Colonic mucosa (tissue), 4 donors: Measurements from ENCODE around the gene PRSS38. TPM values are rescaled to one million over a fixed set of nuclear protein-coding genes. Genes with fewer than 3 reads are reported as not detected.

Experiments used
- DNase-seq: peaks from one replicate; pipeline ENCODE4 v3.0.0-alpha.2; 2020
- H3K27ac ChIP-seq: fragments of 200-600 bp; one replicate; pipeline ENCODE4 v1.8.0; 2021
- H3K27me3 ChIP-seq: fragments of 200-600 bp; one replicate; pipeline ENCODE4 v1.8.0; 2021
- H3K36me3 ChIP-seq: fragments of 200-600 bp; one replicate; pipeline ENCODE4 v1.8.0; 2021
- H3K4me1 ChIP-seq: fragments of 200-600 bp; one replicate; pipeline ENCODE4 v1.8.0; 2021; ENCODE audit warnings: mild to moderate bottlenecking
- H3K4me3 ChIP-seq: fragments of 200-600 bp; one replicate; pipeline ENCODE4 v1.8.0; 2021
- H3K9ac ChIP-seq, 2 donors: one replicate each; pipeline ENCODE4 v1.7.0; 2013; ENCODE audit warnings: control low read depth in 2 of 2, low read depth in 2 of 2, low read length in 2 of 2
- H3K9me3 ChIP-seq: fragments of 200-600 bp; one replicate; pipeline ENCODE4 v1.8.0; 2021
- CTCF ChIP-seq: fragments of 200-600 bp; IDR thresholded peaks from one replicate; pipeline ENCODE4 v1.8.0; 2022; ENCODE audit warnings: antibody characterized with exemption, mild to moderate bottlenecking
- intact Hi-C: fragments of 100-400 bp; cut with DNase I; formaldehyde crosslinking; loops from one replicate; pipeline ENCODE4 v1.14.1; 2022
- total RNA-seq, 2 donors: library from RNA; stranded (reverse); fragmentation: NEBNext Ultra II Directional in 1 of 2; extraction: Animal tissue kit (Norgen Biotek cat#: 25700) in 1 of 2; gene quantifications; one replicate each; pipeline ENCODE4 v1.2.1, GENCODE V29; 2021
- donor health status: healthy.
- donor health status: DM: no; HTN: no; CAD: no.
- donor health status: DM: no; HTN: no; CAD: no.

Gene PRSS38
- total RNA-seq, 2 donors from 2014 or later = not detected

DNA sequence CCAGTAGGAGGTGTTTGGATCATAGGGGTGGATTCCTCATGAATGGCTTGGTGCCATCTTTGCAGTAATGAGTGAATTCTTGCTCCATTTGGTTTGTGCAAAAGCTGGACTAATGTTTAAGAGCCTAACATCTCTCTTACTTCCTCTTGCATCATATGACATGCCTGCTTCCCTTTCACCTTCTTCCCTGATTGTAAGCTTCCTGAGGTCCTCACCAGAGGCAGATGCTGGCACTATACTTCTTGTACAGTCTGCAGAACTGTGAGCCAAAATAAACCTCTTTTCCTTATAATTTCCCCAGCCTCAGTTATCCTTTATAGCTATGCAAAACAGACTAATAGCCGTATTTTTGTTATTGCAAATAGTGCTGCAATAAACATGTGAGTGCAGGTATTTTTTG is 8.1 kb downstream of the PRSS38 start:
- no peaks in the 10 kb centered on the region for H3K36me3 ChIP-seq
- TF ChIP-seq CTCF = no peak
- no peak overlapping the region for H3K27ac ChIP-seq
- H3K27me3 ChIP-seq = no peaks in the 10 kb centered on the region
- H3K9ac ChIP-seq = no peak overlapping the region
- no peaks in the 10 kb centered on the region for H3K4me1 ChIP-seq
- intact Hi-C loops = no loop called here
- H3K4me3 ChIP-seq = no peak overlapping the region
- DNase-seq = no peak
- H3K9me3 ChIP-seq = no peaks in the 10 kb centered on the region

- H3K27ac ChIP-seq = no peak overlapping the region
- no peaks in the 10 kb centered on the region for H3K4me1 ChIP-seq
- no peak for DNase-seq
- no peaks in the 10 kb centered on the region for H3K27me3 ChIP-seq
- H3K9me3 ChIP-seq = no peaks in the 10 kb centered on the region
- no peak overlapping the region for H3K4me3 ChIP-seq
- intact Hi-C loops = no loop called here
- no peak overlapping the region for H3K9ac ChIP-seq
- TF ChIP-seq CTCF = no peak
- H3K36me3 ChIP-seq = no peaks in the 10 kb centered on the region
Measured at GRCh38 chr1:227824204-227824603, 8.7 kb downstream of the PRSS38 start.

DNA sequence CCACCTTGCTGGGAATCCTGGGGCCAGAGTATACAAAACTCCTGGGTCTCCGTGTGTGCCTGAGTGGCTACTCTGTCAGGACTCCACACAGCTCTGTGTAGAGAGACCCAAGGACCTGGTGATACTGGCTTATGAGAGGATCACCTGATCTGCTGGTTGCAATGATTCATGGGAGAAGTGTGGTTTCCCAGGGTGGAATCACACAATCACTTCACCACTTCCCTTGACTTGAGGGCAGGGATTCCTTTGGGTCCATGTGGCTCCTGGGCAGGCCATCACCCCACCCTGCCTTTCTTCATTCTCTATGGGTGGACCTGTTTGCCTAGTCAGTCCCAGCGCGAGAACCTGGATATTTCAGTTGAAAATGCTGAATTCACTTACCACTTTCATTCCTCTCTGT is 13.3 kb downstream of the PRSS38 start:
- DNase-seq = no peak
- Histone ChIP-seq H3K27ac (no peak overlapping the region), H3K4me3 (no peak overlapping the region), H3K9me3 (no peaks in the 10 kb centered on the region), H3K9ac (no peak overlapping the region), H3K36me3 (no peaks in the 10 kb centered on the region), H3K27me3 (no peaks in the 10 kb centered on the region), H3K4me1 (no peaks in the 10 kb centered on the region)
- no peak for TF ChIP-seq CTCF
- intact Hi-C loops = no loop called here

GRCh38 chr1:227838181-227838580 is 22.7 kb downstream of the PRSS38 start:
- TF ChIP-seq CTCF = no peak
- H3K27ac ChIP-seq = no peak overlapping the region
- intact Hi-C loops = no loop called here

DNA sequence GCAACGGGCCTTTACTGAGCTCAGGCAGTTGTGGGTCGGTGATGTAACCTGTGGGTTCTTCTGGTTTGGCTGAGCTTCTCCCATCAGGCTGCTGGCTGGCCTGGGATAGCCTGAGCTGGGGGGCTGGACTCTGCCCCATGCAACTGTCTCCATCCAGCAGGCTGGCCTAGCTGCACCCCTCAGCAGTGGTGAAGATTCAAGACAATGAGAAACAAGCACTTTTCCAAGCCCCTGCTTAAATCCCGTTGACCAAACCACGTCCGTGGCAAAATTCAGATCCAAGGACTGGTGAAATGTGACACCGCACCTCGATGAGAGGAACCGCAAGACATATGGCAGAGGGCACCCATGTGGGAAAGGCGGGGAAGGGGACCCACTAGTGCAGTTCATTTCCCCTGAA is 25.6 kb downstream of the PRSS38 start:
- intact Hi-C loops = no loop called here
- Histone ChIP-seq H3K27me3 (no peaks in the 10 kb centered on the region), H3K4me1 (no peaks in the 10 kb centered on the region), H3K9me3 (no peaks in the 10 kb centered on the region), H3K36me3 (no peaks in the 10 kb centered on the region), H3K4me3 (no peak overlapping the region), H3K27ac (no peak overlapping the region), H3K9ac (no peak overlapping the region)
- no peak for DNase-seq
- no peak for TF ChIP-seq CTCF

More at GRCh38 chr1:227838181-227838580, 22.7 kb downstream of the PRSS38 start:
- no peak overlapping the region for H3K4me3 ChIP-seq
- no peaks in the 10 kb centered on the region for H3K4me1 ChIP-seq
- no peak overlapping the region for H3K9ac ChIP-seq
- H3K27me3 ChIP-seq = no peaks in the 10 kb centered on the region
- no peaks in the 10 kb centered on the region for H3K36me3 ChIP-seq
- no peak for DNase-seq
- no peaks in the 10 kb centered on the region for H3K9me3 ChIP-seq
